Neural cell (in vitro differentiated cells): Measurements from ENCODE around the gene STXBP4. TPM values are rescaled to one million over a fixed set of nuclear protein-coding genes. Genes with fewer than 3 reads are reported as not detected.

Experiments used
- H2AFZ ChIP-seq: fragments of 200-600, 300-800 bp; sonication (generic), shearing (Covaris generic); 2 replicates; pipeline ENCODE4 v1.6.0; 2014; ENCODE audit warnings: low read depth, mild to moderate bottlenecking, antibody characterized with exemption, low read length, moderate library complexity
- H3F3A ChIP-seq: fragments of 200-600 bp; shearing (Covaris generic); 2 replicates; pipeline ENCODE4 v1.6.1; 2016; ENCODE audit warnings: mild to moderate bottlenecking, moderate library complexity, mixed read lengths, antibody characterized with exemption, low read length; ENCODE audit not compliant: insufficient read depth, poor library complexity, severe bottlenecking
- H3K27ac ChIP-seq: fragments of 200-600, 300-800 bp; sonication (generic), shearing (Covaris generic); 2 replicates; pipeline ENCODE4 v1.5.1; 2014; ENCODE audit warnings: mild to moderate bottlenecking, low read length, moderate library complexity
- H3K27me3 ChIP-seq: fragments of 300-800, 200-600 bp; sonication (generic), shearing (Covaris generic); 2 replicates; pipeline ENCODE4 v1.6.0; 2014; ENCODE audit warnings: mild to moderate bottlenecking, low read depth, low read length, moderate library complexity; ENCODE audit not compliant: insufficient read depth
- H3K36me3 ChIP-seq: fragments of 300-800, 200-600 bp; sonication (generic), shearing (Covaris generic); 2 replicates; pipeline ENCODE4 v1.5.1; 2014; ENCODE audit warnings: mild to moderate bottlenecking, antibody characterized with exemption, low read length, moderate library complexity; ENCODE audit not compliant: insufficient read depth
- H3K4me2 ChIP-seq: fragments of 300-800, 200-600 bp; sonication (generic), shearing (Covaris generic); 2 replicates; pipeline ENCODE4 v1.6.0; 2014; ENCODE audit warnings: mild to moderate bottlenecking, low read length
- H3K4me3 ChIP-seq: fragments of 300-800, 200-600 bp; sonication (generic), shearing (Covaris generic); 2 replicates; pipeline ENCODE4 v1.5.1; 2014; ENCODE audit warnings: mild to moderate bottlenecking, low read length, moderate library complexity
- H3K79me2 ChIP-seq: fragments of 200-600 bp; shearing (Covaris generic); replicated peaks from 2 replicates; pipeline ENCODE4 v1.6.0; 2014; ENCODE audit warnings: mild to moderate bottlenecking, low read length, moderate library complexity; ENCODE audit not compliant: insufficient read depth
- H3K9ac ChIP-seq: fragments of 300-800, 200-600 bp; sonication (generic), shearing (Covaris generic); 2 replicates; pipeline ENCODE4 v1.6.1; 2016; ENCODE audit warnings: mild to moderate bottlenecking, low read length, mixed read lengths
- H3K9me2 ChIP-seq: fragments of 200-600 bp; shearing (Covaris generic); 2 replicates; pipeline ENCODE4 v1.6.1; 2016; ENCODE audit warnings: mild to moderate bottlenecking, low read length, mixed read lengths; ENCODE audit not compliant: insufficient read depth
- H3K9me3 ChIP-seq: fragments of 200-600, 300-800 bp; sonication (generic), shearing (Covaris generic); 2 replicates; pipeline ENCODE4 v1.6.1; 2016; ENCODE audit warnings: mild to moderate bottlenecking, mixed run types, low read length, moderate library complexity, mixed read lengths
- H4K20me1 ChIP-seq: fragments of 200-600 bp; shearing (Covaris generic); 2 replicates; pipeline ENCODE4 v1.6.1; 2016; ENCODE audit warnings: mild to moderate bottlenecking, mixed run types; ENCODE audit not compliant: insufficient read depth
- CTCF ChIP-seq: fragments of 450-650 bp; IDR thresholded peaks from 2 replicates; pipeline ENCODE4 v1.5.1; 2014; ENCODE audit warnings: antibody characterized with exemption, mild to moderate bottlenecking, moderate library complexity; ENCODE audit not compliant: poor library complexity, severe bottlenecking
- EP300 ChIP-seq: fragments of 450-650 bp; conservative IDR thresholded peaks from 2 replicates; pipeline ENCODE4 v1.6.1; 2014; ENCODE audit warnings: antibody characterized with exemption, mild to moderate bottlenecking, moderate library complexity; ENCODE audit not compliant: poor library complexity, severe bottlenecking
- EZH2 ChIP-seq: fragments of 200-600, 300-800 bp; shearing (Covaris generic), sonication (generic); IDR thresholded peaks from 2 replicates; pipeline ENCODE4 v1.6.1; 2014; ENCODE audit warnings: antibody characterized with exemption, low read length, borderline replicate concordance, mild to moderate bottlenecking; ENCODE audit not compliant: insufficient read depth, poor library complexity, severe bottlenecking
- MXI1 ChIP-seq: fragments of 450-650 bp; conservative IDR thresholded peaks from 2 replicates; pipeline ENCODE4 v1.6.1; 2014; ENCODE audit warnings: antibody characterized with exemption, mild to moderate bottlenecking; ENCODE audit not compliant: poor library complexity, severe bottlenecking
- POLR2AphosphoS5 ChIP-seq: IDR thresholded peaks from 2 replicates; pipeline ENCODE4 v1.6.1; 2012
- RAD21 ChIP-seq: fragments of 450-650 bp; conservative IDR thresholded peaks from 2 replicates; pipeline ENCODE4 v1.6.1; 2014; ENCODE audit warnings: antibody characterized with exemption, mild to moderate bottlenecking, moderate library complexity
- REST ChIP-seq: IDR thresholded peaks from 2 replicates; pipeline ENCODE4 v1.6.1; 2012; ENCODE audit warnings: borderline replicate concordance
- SMC3 ChIP-seq: fragments of 450-650 bp; conservative IDR thresholded peaks from 2 replicates; pipeline ENCODE4 v1.6.1; 2014; ENCODE audit warnings: antibody characterized with exemption, mild to moderate bottlenecking, moderate library complexity; ENCODE audit not compliant: poor library complexity
- TAF1 ChIP-seq: IDR thresholded peaks from 2 replicates; pipeline ENCODE4 v1.6.1; 2012; ENCODE audit warnings: low read depth
- polyA plus RNA-seq: library from polyadenylated mRNA; depleted of rRNA; stranded (reverse); fragments of >200 nt; gene quantifications from 2 replicates; pipeline ENCODE4 v1.2.3, GENCODE V29; 2014

Gene STXBP4
- polyA plus RNA-seq, 1 donor from 2014 or later: 8.1 TPM

GRCh38 chr17:55208078-55208812 lies 239.7 kb downstream of the STXBP4 start:
- H3K36me3 ChIP-seq: no peaks in the 10 kb centered on the region
- no peak overlapping the region for H2AFZ ChIP-seq
- H3K9me2 ChIP-seq: no peaks in the 10 kb centered on the region
- no peak overlapping the region for H3K9ac ChIP-seq
- H3F3A ChIP-seq: no peaks in the 10 kb centered on the region
- H3K27ac ChIP-seq: no peak overlapping the region
- H3K27me3 ChIP-seq: no peaks in the 10 kb centered on the region
- no peaks in the 10 kb centered on the region for H4K20me1 ChIP-seq
- no peaks in the 10 kb centered on the region for H3K79me2 ChIP-seq
- no peak overlapping the region for H3K4me3 ChIP-seq
- TF ChIP-seq EZH2: no peak
- no peak for TF ChIP-seq RAD21
- no peak overlapping the region for H3K4me2 ChIP-seq
- no peaks in the 10 kb centered on the region for H3K9me3 ChIP-seq

GRCh38 chr17:55210292-55210691 lies 241.7 kb downstream of the STXBP4 start:
- Histone ChIP-seq H3F3A (no peaks in the 10 kb centered on the region), H3K9me2 (no peaks in the 10 kb centered on the region), H3K4me3 (no peak overlapping the region), H3K27me3 (no peaks in the 10 kb centered on the region), H2AFZ (no peak overlapping the region), H3K79me2 (no peaks in the 10 kb centered on the region), H3K4me2 (no peak overlapping the region), H3K9ac (no peak overlapping the region), H3K36me3 (no peaks in the 10 kb centered on the region), H3K27ac (no peak overlapping the region), H3K9me3 (no peaks in the 10 kb centered on the region), H4K20me1 (no peaks in the 10 kb centered on the region)
- TF ChIP-seq SMC3: no peak

GRCh38 chr17:55212880-55213279 lies 244.3 kb downstream of the STXBP4 start:
- no peak overlapping the region for H3K9ac ChIP-seq
- H3K27me3 ChIP-seq: no peaks in the 10 kb centered on the region
- TF ChIP-seq RAD21 (no peak), SMC3 (no peak), REST (no peak), POLR2AphosphoS5 (no peak), TAF1 (no peak), EZH2 (no peak), CTCF (no peak), EP300 (no peak), MXI1 (no peak)
- H3K79me2 ChIP-seq: no peaks in the 10 kb centered on the region
- no peak overlapping the region for H2AFZ ChIP-seq
- no peaks in the 10 kb centered on the region for H3K9me2 ChIP-seq
- H3F3A ChIP-seq: no peaks in the 10 kb centered on the region
- no peak overlapping the region for H3K4me3 ChIP-seq
- no peaks in the 10 kb centered on the region for H3K36me3 ChIP-seq
- no peak overlapping the region for H3K4me2 ChIP-seq
- H3K9me3 ChIP-seq: no peaks in the 10 kb centered on the region
- no peaks in the 10 kb centered on the region for H4K20me1 ChIP-seq
- no peak overlapping the region for H3K27ac ChIP-seq
